HG03520 (cell line): ENCODE data around the gene INPP5D.
"Not testable (repeated sequence)": the region's sequence is repeated elsewhere in the genome, so short reads cannot be mapped to it uniquely, and the experiment has no call there.

Experiments used
- ATAC-seq: cut with Tn5 transposase; IDR thresholded peaks from one replicate; pipeline ENCODE4 v1.9.1; 2021; ENCODE audit warnings: mild to moderate bottlenecking, moderate library complexity; ENCODE audit not compliant: unreplicated experiment

The INPP5D gene

GRCh38 chr2:233200790-233201189 lies 140.6 kb downstream of the INPP5D start:
- ATAC-seq = not testable (repeated sequence)

- no peak for ATAC-seq
These were observed 141.3 kb downstream of the INPP5D start for GRCh38 chr2:233201258-233202013.

GRCh38 chr2:233202531-233202944 lies 142.4 kb downstream of the INPP5D start:
- ATAC-seq = no peak

- ATAC-seq = no peak
These were observed 142.9 kb downstream of the INPP5D start for GRCh38 chr2:233203060-233203459.

- ATAC-seq = no peak
These were observed 144.3 kb downstream of the INPP5D start for GRCh38 chr2:233204286-233204936.

- no peak for ATAC-seq
These were observed 148.4 kb downstream of the INPP5D start for GRCh38 chr2:233208382-233209116.

- no peak for ATAC-seq
These were observed 149.0 kb downstream of the INPP5D start for GRCh38 chr2:233209117-233209532.

- ATAC-seq = no peak
These were observed 149.5 kb downstream of the INPP5D start for GRCh38 chr2:233209533-233210171.

GRCh38 chr2:233210281-233210680 lies 150.1 kb downstream of the INPP5D start:
- no peak for ATAC-seq

- ATAC-seq = no peak
These were observed 150.9 kb downstream of the INPP5D start for GRCh38 chr2:233210843-233211547.

GRCh38 chr2:233211548-233211895 lies 151.4 kb downstream of the INPP5D start:
- ATAC-seq = no peak

- ATAC-seq = no peak
These were observed 152.9 kb downstream of the INPP5D start for GRCh38 chr2:233213011-233213410.

GRCh38 chr2:233213975-233214374 lies 153.8 kb downstream of the INPP5D start:
- no peak for ATAC-seq

GRCh38 chr2:233217892-233218377 lies 157.8 kb downstream of the INPP5D start:
- no peak for ATAC-seq

GRCh38 chr2:233218836-233219235 lies 158.7 kb downstream of the INPP5D start:
- ATAC-seq = no peak

- no peak for ATAC-seq
These were observed 159.7 kb downstream of the INPP5D start for GRCh38 chr2:233219848-233220247.

GRCh38 chr2:233221378-233222063 lies 161.4 kb downstream of the INPP5D start:
- no peak for ATAC-seq

GRCh38 chr2:233223059-233223894 lies 163.1 kb downstream of the INPP5D start:
- peak; percentile 66 for ATAC-seq
